GM23248 (cell line): ENCODE results near the gene ADGRL3. TPM values are rescaled to one million over a fixed set of nuclear protein-coding genes. Genes with fewer than 3 reads are reported as not detected.

Source experiments
- DNase-seq: peaks from one replicate; pipeline ENCODE4 v3.0.0-alpha.2; 2015
- H2AFZ ChIP-seq: fragments of 200-600 bp; sonication (generic); 2 replicates; pipeline ENCODE4 v1.6.1; 2016; ENCODE audit warnings: antibody characterized with exemption
- H3F3A ChIP-seq: fragments of 200-600 bp; sonication (generic); 2 replicates; pipeline ENCODE4 v1.6.1; 2016; ENCODE audit warnings: mild to moderate bottlenecking, antibody characterized with exemption, mixed run types; ENCODE audit not compliant: insufficient read depth
- H3K27ac ChIP-seq: fragments of 200-600 bp; sonication (generic); 2 replicates; pipeline ENCODE4 v1.5.1; 2016; ENCODE audit warnings: mild to moderate bottlenecking
- H3K27me3 ChIP-seq: fragments of 200-600 bp; sonication (generic); replicated peaks from 2 replicates; pipeline ENCODE4 v1.6.1; 2016; ENCODE audit warnings: mild to moderate bottlenecking; ENCODE audit not compliant: insufficient read depth
- H3K36me3 ChIP-seq: fragments of 200-600 bp; sonication (generic); 2 replicates; pipeline ENCODE4 v1.6.1; 2016; ENCODE audit warnings: low read depth, mild to moderate bottlenecking
- H3K4me1 ChIP-seq: fragments of 200-600 bp; sonication (generic); 2 replicates; pipeline ENCODE4 v1.6.1; 2016; ENCODE audit warnings: mild to moderate bottlenecking; ENCODE audit not compliant: insufficient read depth
- H3K4me2 ChIP-seq: fragments of 200-600 bp; sonication (generic); one replicate; pipeline ENCODE4 v1.6.1; 2016; ENCODE audit warnings: mild to moderate bottlenecking; ENCODE audit not compliant: unreplicated experiment
- H3K4me3 ChIP-seq: fragments of 200-600 bp; sonication (generic); 2 replicates; pipeline ENCODE4 v1.5.1; 2016; ENCODE audit warnings: mild to moderate bottlenecking
- H3K79me2 ChIP-seq: fragments of 200-600 bp; sonication (generic); 2 replicates; pipeline ENCODE4 v1.6.1; 2016; ENCODE audit warnings: mild to moderate bottlenecking; ENCODE audit not compliant: insufficient read depth
- H3K9ac ChIP-seq: fragments of 200-600 bp; sonication (generic); 2 replicates; pipeline ENCODE4 v1.6.1; 2016; ENCODE audit warnings: mild to moderate bottlenecking
- H3K9me2 ChIP-seq: fragments of 200-600 bp; sonication (generic); 2 replicates; pipeline ENCODE4 v1.6.1; 2016; ENCODE audit warnings: mixed run types, mild to moderate bottlenecking, moderate library complexity; ENCODE audit not compliant: insufficient read depth
- H3K9me3 ChIP-seq: fragments of 200-600 bp; sonication (generic); one replicate; pipeline ENCODE4 v1.6.1; 2017; ENCODE audit warnings: low read depth
- H4K20me1 ChIP-seq: fragments of 200-600 bp; sonication (generic); 2 replicates; pipeline ENCODE4 v1.6.0; 2016; ENCODE audit not compliant: insufficient read depth
- EZH2 ChIP-seq: fragments of 200-600 bp; sonication (generic); IDR thresholded peaks from 2 replicates; pipeline ENCODE4 v1.6.1; 2018; ENCODE audit warnings: antibody characterized with exemption, mild to moderate bottlenecking; ENCODE audit not compliant: insufficient read depth, poor library complexity, severe bottlenecking
- EZH2phosphoT487 ChIP-seq: fragments of 200-600 bp; sonication (generic); IDR thresholded peaks from 2 replicates; pipeline ENCODE4 v1.6.1; 2018; ENCODE audit warnings: antibody characterized with exemption, moderate library complexity, mild to moderate bottlenecking, low read depth; ENCODE audit not compliant: insufficient read depth
- WGBS, 2 experiments: methylation state at CpG; one replicate each; pipeline ENCODE4 v1.1.6; 2015 to 2017; ENCODE audit warnings: low lambda C conversion rate in 2 of 2, low coverage in 1 of 2; ENCODE audit errors: missing lambda C conversion rate in 2 of 2; 5-methylcytosine and 5-hydroxymethylcytosine counted together
- in situ Hi-C: fragments of 300-500 bp; cut with MboI; formaldehyde crosslinking; loops from 2 replicates; pipeline ENCODE4 v1.15.0; 2020
- polyA plus RNA-seq: library from polyadenylated mRNA; unstranded; fragments of >200 nt; fragmentation: Nextera tagmentation; extraction: Ambion mirVana; gene quantifications from 2 replicates; pipeline ENCODE4 v1.2.1, GENCODE V29; 2016
- total RNA-seq: library from RNA; depleted of rRNA; stranded (reverse); fragments of >200 nt; shearing (Covaris generic); gene quantifications from 2 replicates; pipeline ENCODE4 v1.2.3, GENCODE V29; 2014

The ADGRL3 gene
- total and polyA plus RNA-seq, 2 experiments from 2014 or later = not detected

GRCh38 chr4:61251129-61251528, 51.0 kb downstream of the ADGRL3 start:
- Histone ChIP-seq H3K4me2 (no peak overlapping the region), H3F3A (no peaks in the 10 kb centered on the region), H4K20me1 (no peaks in the 10 kb centered on the region), H3K4me1 (no peaks in the 10 kb centered on the region), H3K36me3 (no peaks in the 10 kb centered on the region), H3K9me3 (no peaks in the 10 kb centered on the region), H3K9me2 (no peaks in the 10 kb centered on the region), H3K4me3 (no peak overlapping the region), H3K79me2 (no peaks in the 10 kb centered on the region), H2AFZ (no peak overlapping the region), H3K27ac (no peak overlapping the region), H3K27me3 (no peaks in the 10 kb centered on the region), H3K9ac (no peak overlapping the region)
- 35 to 41% methylated on average over 6 of the region's 6 CpGs for WGBS, 2 experiments
- DNase-seq = no peak
- TF ChIP-seq EZH2 (no peak), EZH2phosphoT487 (no peak)
- in situ Hi-C loops = no loop called here

GRCh38 chr4:61254406-61254805, 54.3 kb downstream of the ADGRL3 start:
- H4K20me1 ChIP-seq = no peaks in the 10 kb centered on the region
- no peak for TF ChIP-seq EZH2phosphoT487
- TF ChIP-seq EZH2 = no peak
- H3K9me2 ChIP-seq = no peaks in the 10 kb centered on the region
- H3F3A ChIP-seq = no peaks in the 10 kb centered on the region
- H3K79me2 ChIP-seq = no peaks in the 10 kb centered on the region
- no peak overlapping the region for H3K4me2 ChIP-seq
- in situ Hi-C loops = no loop called here
- H3K9me3 ChIP-seq = no peaks in the 10 kb centered on the region
- H3K4me3 ChIP-seq = no peak overlapping the region
- no peaks in the 10 kb centered on the region for H3K4me1 ChIP-seq
- H3K27me3 ChIP-seq = no peaks in the 10 kb centered on the region
- no peak for DNase-seq
- H2AFZ ChIP-seq = no peak overlapping the region
- H3K27ac ChIP-seq = no peak overlapping the region
- no peak overlapping the region for H3K9ac ChIP-seq
- no peaks in the 10 kb centered on the region for H3K36me3 ChIP-seq
- 11 to 23% methylated on average over 3 of the region's 3 CpGs for WGBS, 2 experiments

- no peaks in the 10 kb centered on the region for H3K36me3 ChIP-seq
- H2AFZ ChIP-seq = no peak overlapping the region
- no peaks in the 10 kb centered on the region for H3K27me3 ChIP-seq
- WGBS, 2 experiments = 2% methylated on average over 6 of the region's 6 CpGs
- H4K20me1 ChIP-seq = no peaks in the 10 kb centered on the region
- H3F3A ChIP-seq = no peaks in the 10 kb centered on the region
- no peak overlapping the region for H3K4me2 ChIP-seq
- no peaks in the 10 kb centered on the region for H3K4me1 ChIP-seq
- H3K9me3 ChIP-seq = no peaks in the 10 kb centered on the region
- DNase-seq = no peak
- in situ Hi-C loops = no loop called here
- H3K27ac ChIP-seq = no peak overlapping the region
- H3K9me2 ChIP-seq = no peaks in the 10 kb centered on the region
- TF ChIP-seq EZH2phosphoT487 (no peak), EZH2 (no peak)
- H3K9ac ChIP-seq = no peak overlapping the region
- H3K79me2 ChIP-seq = no peaks in the 10 kb centered on the region
- H3K4me3 ChIP-seq = no peak overlapping the region
Measured at GRCh38 chr4:61273233-61273632, 73.1 kb downstream of the ADGRL3 start.

- TF ChIP-seq EZH2phosphoT487 (no peak), EZH2 (no peak)
- no peaks in the 10 kb centered on the region for H3K79me2 ChIP-seq
Measured at GRCh38 chr4:61274286-61274685, 74.2 kb downstream of the ADGRL3 start.

GRCh38 chr4:61275241-61275640, 75.1 kb downstream of the ADGRL3 start:
- Histone ChIP-seq H3K9ac (no peak overlapping the region), H3K9me3 (no peaks in the 10 kb centered on the region), H3K79me2 (no peaks in the 10 kb centered on the region), H3K36me3 (no peaks in the 10 kb centered on the region), H4K20me1 (no peaks in the 10 kb centered on the region), H3K4me2 (no peak overlapping the region), H3K27ac (no peak overlapping the region), H3F3A (no peaks in the 10 kb centered on the region), H3K4me1 (no peaks in the 10 kb centered on the region), H3K9me2 (no peaks in the 10 kb centered on the region), H3K27me3 (no peaks in the 10 kb centered on the region), H2AFZ (no peak overlapping the region), H3K4me3 (no peak overlapping the region)
- in situ Hi-C loops = loop anchor here (25.0 kb wide), 1 partner anchor 112 kb away; no protein-coding TSS in a partner anchor
- 17 to 21% methylated on average over 2 of the region's 2 CpGs for whole genome bisulfite sequencing, 2 experiments
- DNase-seq = no peak
- TF ChIP-seq EZH2 (no peak), EZH2phosphoT487 (no peak)

More at GRCh38 chr4:61274286-61274685, 74.2 kb downstream of the ADGRL3 start:
- Histone ChIP-seq H3K9ac (no peak overlapping the region), H3K4me2 (no peak overlapping the region), H3K27ac (no peak overlapping the region), H3K27me3 (no peaks in the 10 kb centered on the region), H4K20me1 (no peaks in the 10 kb centered on the region), H3K36me3 (no peaks in the 10 kb centered on the region), H3K9me3 (no peaks in the 10 kb centered on the region), H3F3A (no peaks in the 10 kb centered on the region), H3K4me3 (no peak overlapping the region), H3K9me2 (no peaks in the 10 kb centered on the region), H3K4me1 (no peaks in the 10 kb centered on the region), H2AFZ (no peak overlapping the region)
- WGBS, 2 experiments = 13 to 31% methylated on average over 1 of the region's 1 CpG
- no peak for DNase-seq
- in situ Hi-C loops = no loop called here
